ENCODE results near the gene SIRT6. TPM values are rescaled to one million over a fixed set of nuclear protein-coding genes. Genes with fewer than 3 reads are reported as not detected.
"Not testable (repeated sequence)": the region's sequence is repeated elsewhere in the genome, so short reads cannot be mapped to it uniquely, and the experiment has no call there.

Gene SIRT6
- total RNA-seq, 6 experiments from 2014 or later: 7.9 to 21.6 (median 10.0) TPM

DNA sequence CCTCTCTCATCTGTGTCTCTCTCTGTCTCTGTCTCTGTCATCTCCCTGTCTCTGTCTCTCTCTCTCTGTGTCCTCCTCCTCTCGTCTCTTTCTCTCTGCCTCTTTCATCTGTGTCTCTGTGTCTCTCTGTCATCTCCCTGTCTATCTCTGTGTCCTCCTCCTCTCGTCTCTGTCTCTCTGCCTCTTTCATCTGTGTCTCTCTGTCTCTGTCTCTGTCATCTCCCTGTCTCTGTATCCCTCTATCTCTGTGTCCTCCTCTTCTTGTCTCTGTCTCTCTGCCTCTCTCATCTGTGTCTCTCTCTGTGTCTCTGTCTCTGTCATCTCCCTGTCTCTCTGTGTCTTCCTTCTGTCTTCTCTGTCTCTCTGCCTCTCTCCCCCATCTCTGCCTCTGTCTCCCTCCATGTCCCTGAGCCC is 46.4 kb upstream of the SIRT6 start:
- Histone ChIP-seq H3K27ac (no peak overlapping the region), H3K4me1 (no peaks in the 10 kb centered on the region), H3K9me3 (no peaks in the 10 kb centered on the region), H3K27me3 (no peaks in the 10 kb centered on the region), H3K36me3 (no peaks in the 10 kb centered on the region), H3K4me3 (no peak overlapping the region)
- no peak for TF ChIP-seq POLR2A (IDR thresholded peaks at IDR 0.05)
- TF ChIP-seq, protein P1, sequence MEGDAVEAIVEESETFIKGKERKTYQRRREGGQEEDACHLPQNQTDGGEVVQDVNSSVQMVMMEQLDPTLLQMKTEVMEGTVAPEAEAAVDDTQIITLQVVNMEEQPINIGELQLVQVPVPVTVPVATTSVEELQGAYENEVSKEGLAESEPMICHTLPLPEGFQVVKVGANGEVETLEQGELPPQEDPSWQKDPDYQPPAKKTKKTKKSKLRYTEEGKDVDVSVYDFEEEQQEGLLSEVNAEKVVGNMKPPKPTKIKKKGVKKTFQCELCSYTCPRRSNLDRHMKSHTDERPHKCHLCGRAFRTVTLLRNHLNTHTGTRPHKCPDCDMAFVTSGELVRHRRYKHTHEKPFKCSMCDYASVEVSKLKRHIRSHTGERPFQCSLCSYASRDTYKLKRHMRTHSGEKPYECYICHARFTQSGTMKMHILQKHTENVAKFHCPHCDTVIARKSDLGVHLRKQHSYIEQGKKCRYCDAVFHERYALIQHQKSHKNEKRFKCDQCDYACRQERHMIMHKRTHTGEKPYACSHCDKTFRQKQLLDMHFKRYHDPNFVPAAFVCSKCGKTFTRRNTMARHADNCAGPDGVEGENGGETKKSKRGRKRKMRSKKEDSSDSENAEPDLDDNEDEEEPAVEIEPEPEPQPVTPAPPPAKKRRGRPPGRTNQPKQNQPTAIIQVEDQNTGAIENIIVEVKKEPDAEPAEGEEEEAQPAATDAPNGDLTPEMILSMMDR (IDR thresholded peaks at IDR 0.05): no peak
- intact Hi-C loops (cut with DNase I): no loop called here
- DNase-seq: no peak
- 52% methylated on average over 2 of the region's 2 CpGs for WGBS (ENCODE audit: insufficient coverage, low coverage, low lambda C conversion rate, missing lambda C conversion rate)
- no peak for ATAC-seq

DNA sequence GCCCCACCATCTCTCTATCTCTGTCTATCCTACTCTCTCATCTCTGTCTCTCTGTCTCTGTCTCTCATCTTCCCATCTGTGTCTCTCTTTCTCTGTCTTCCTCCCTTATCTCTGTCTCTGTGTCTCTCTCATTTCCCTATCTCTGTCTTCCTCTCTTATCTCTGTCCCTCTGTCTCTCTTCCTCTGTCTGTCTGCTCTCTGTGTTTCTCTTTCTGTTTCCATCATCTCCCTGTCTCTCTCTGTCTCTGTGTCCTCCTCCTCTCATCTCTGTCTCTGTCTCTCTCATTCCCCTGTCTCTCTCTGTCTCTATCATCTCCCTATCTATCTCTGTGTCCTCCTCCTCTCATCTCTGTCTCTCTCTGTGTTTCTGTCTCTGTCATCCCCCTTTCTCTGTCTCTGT is 45.4 kb upstream of the SIRT6 start:
- Histone ChIP-seq H3K4me3 (no peak overlapping the region), H3K4me1 (no peaks in the 10 kb centered on the region), H3K27me3 (no peaks in the 10 kb centered on the region), H3K9me3 (no peaks in the 10 kb centered on the region), H3K27ac (no peak overlapping the region), H3K36me3 (no peaks in the 10 kb centered on the region)
- DNase-seq (no peak), ATAC-seq (no peak)
- intact Hi-C loops (cut with DNase I): no loop called here
- no peak for TF ChIP-seq POLR2A (IDR thresholded peaks at IDR 0.05)

DNA sequence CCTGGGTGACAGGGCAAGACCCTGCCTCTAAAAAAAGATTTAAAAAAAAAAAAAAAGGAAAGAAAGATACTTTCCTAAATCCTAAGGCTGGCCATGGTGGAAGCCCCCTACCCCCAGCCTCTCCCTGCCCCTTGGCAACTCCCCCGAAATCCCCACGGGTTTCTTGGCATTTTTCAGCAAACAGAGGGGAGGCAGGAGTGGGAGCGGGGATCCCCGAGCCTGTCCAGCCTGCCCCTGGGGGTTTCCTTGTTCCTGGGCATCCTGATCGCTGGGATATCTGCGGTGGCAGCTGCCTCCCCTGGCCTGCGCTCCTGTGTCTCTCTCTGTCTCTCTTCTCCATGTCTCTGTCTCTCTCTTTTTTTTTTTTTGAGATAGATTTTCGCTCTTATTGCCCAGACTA is 43.5 kb upstream of the SIRT6 start:
- no peak for DNase-seq
- Histone ChIP-seq H3K9me3 (no peaks in the 10 kb centered on the region), H3K36me3 (no peaks in the 10 kb centered on the region), H3K27me3 (no peaks in the 10 kb centered on the region), H3K4me1 (no peaks in the 10 kb centered on the region), H3K4me3 (no peak overlapping the region), H3K27ac (no peak overlapping the region)
- intact Hi-C loops (cut with DNase I): no loop called here
- TF ChIP-seq, protein P1 (IDR thresholded peaks at IDR 0.05): no peak
- TF ChIP-seq POLR2A (IDR thresholded peaks at IDR 0.05): no peak
- 65% methylated on average over 5 of the region's 8 CpGs for WGBS (ENCODE audit: insufficient coverage, low coverage, low lambda C conversion rate, missing lambda C conversion rate)
- ATAC-seq: no peak

DNA sequence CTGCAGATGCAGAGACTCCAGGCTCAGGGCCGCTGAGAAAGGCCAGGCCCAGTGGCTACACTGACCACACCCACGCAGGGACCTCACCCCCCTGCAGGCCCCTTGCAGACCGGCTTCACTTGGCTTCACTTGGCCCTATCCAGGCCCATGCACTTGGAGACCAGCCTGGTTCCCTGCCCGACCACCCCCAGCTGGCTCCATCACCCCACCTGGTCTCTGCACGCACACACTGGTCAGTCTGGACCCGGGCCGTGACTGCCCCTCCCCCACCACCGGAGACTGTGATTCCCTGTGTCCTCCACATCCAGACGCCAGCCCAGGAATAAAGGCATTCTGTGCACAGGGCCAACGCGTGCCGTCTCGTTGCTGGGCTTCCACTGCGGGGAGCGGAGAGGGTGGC is 42.1 kb upstream of the SIRT6 start:
- ATAC-seq (no peak), DNase-seq (no peak)
- TF ChIP-seq, protein P1 (IDR thresholded peaks at IDR 0.05): no peak
- no peak for TF ChIP-seq POLR2A (IDR thresholded peaks at IDR 0.05)
- Histone ChIP-seq H3K4me1 (no peaks in the 10 kb centered on the region), H3K36me3 (peaks cover 0 to 5% (median 0%) of the 10 kb centered on the region in 4 donors), H3K27ac (no peak overlapping the region), H3K4me3 (no peak overlapping the region), H3K9me3 (no peaks in the 10 kb centered on the region), H3K27me3 (no peaks in the 10 kb centered on the region)
- intact Hi-C loops (cut with DNase I): no loop called here
- 63% methylated on average over 6 of the region's 15 CpGs for WGBS (ENCODE audit: insufficient coverage, low coverage, low lambda C conversion rate, missing lambda C conversion rate)

DNA sequence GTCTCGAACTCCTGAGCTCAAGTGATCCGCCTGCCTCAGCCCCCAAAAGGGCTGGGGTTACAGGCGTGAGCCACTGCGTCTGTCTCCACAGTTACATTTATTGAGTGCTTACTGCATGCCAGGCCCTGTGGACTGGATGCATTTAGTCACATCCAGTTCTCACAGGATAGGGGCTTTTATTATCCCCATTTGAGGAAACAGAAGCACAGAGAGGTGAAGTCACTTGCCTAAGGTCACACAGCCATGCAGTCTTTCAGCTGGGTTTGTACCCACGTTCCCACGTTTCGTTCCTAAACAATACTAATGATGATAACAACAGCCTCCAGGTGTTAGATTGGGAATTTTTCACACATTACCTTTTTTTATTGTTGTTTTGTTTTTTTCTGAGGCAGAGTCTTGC is 37.8 kb upstream of the SIRT6 start:
- no peak for DNase-seq
- no peaks in the 10 kb centered on the region for H3K4me1 ChIP-seq
- intact Hi-C loops (cut with DNase I): no loop called here
- 84% methylated on average over 7 of the region's 7 CpGs for WGBS (ENCODE audit: insufficient coverage, low coverage, low lambda C conversion rate, missing lambda C conversion rate)
- no peak overlapping the region for H3K27ac ChIP-seq
- peaks cover 0 to 5% (median 0%) of the 10 kb centered on the region in 4 donors for H3K36me3 ChIP-seq
- no peaks in the 10 kb centered on the region for H3K9me3 ChIP-seq
- no peak for TF ChIP-seq POLR2A (IDR thresholded peaks at IDR 0.05)
- TF ChIP-seq, protein P1 (IDR thresholded peaks at IDR 0.05): no peak
- no peak overlapping the region for H3K4me3 ChIP-seq
- no peak for ATAC-seq
- H3K27me3 ChIP-seq: no peaks in the 10 kb centered on the region

DNA sequence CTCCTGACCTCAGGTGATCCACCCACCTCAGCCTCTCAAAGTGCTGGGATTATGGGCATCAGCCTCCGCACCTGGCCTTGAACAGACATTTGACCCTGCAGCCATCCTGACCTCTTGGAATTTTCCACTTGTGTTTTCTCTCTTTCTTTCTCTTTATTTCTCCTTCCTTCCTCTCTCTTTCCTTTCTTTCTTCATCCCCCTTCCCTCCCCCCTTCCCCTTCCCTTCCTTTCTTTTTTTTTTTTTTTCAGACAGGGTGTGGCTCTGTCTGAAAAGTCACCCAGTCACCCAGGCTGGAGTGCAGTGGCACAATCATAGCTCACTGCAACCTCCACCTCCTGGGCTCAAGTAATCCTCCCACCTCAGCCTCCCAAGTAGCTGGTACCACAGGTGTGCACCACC is 36.2 kb upstream of the SIRT6 start:
- intact Hi-C loops (cut with DNase I): loop anchor here in 1 of 2 donors (10.0 kb wide), 2 partner anchors 364 to 434 kb away; partner anchors contain the start of gene MATK
- not testable (repeated sequence) for ATAC-seq, H3K4me3 ChIP-seq, H3K27ac ChIP-seq, H3K36me3 ChIP-seq, DNase-seq, H3K9me3 ChIP-seq, H3K27me3 ChIP-seq, H3K4me1 ChIP-seq
- WGBS (ENCODE audit: insufficient coverage, low coverage, low lambda C conversion rate, missing lambda C conversion rate): no CpG with 5 or more reads among the region's 1 CpG
